DMS 273 treated with DMSO at 0.1 percent for 48 hours (cell line): Measurements from ENCODE around the gene OR56B1.
"Not testable (repeated sequence)": the region's sequence is repeated elsewhere in the genome, so short reads cannot be mapped to it uniquely, and the experiment has no call there.

Source experiments
- DNase-seq: peaks from one replicate; lab custom pipeline; 2025; lab: John Stamatoyannopoulos, UW

Gene OR56B1, protein sequence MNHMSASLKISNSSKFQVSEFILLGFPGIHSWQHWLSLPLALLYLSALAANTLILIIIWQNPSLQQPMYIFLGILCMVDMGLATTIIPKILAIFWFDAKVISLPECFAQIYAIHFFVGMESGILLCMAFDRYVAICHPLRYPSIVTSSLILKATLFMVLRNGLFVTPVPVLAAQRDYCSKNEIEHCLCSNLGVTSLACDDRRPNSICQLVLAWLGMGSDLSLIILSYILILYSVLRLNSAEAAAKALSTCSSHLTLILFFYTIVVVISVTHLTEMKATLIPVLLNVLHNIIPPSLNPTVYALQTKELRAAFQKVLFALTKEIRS

GRCh38 chr11:5736396-5736795 is at the start of gene OR56B1:
Gene OR56B1 (plus strand): TSS chr11:5736448. CDS start chr11:5736517, 69 bp downstream.
- no peak for DNase-seq

DNA sequence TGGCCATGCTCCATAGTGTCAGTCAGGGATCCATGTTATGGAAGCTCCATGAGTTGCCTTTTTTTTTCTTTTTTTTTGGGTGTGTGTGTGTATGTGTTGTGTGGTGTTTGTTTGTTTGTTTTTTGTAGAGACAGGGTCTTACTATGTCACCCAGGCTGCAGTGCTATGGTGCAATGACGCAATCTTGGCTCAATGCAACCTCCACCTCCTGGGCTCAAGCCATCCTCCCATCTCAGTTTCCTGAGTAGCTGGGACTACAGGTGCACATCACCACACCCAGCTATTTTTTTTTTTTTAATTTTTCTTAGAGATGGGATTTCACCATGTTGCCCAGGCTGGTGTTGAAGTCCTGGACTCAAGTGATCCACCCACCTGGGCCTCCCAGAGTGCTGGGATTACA is 47.8 kb upstream of the OR56B1 start:
- DNase-seq = no peak

DNA sequence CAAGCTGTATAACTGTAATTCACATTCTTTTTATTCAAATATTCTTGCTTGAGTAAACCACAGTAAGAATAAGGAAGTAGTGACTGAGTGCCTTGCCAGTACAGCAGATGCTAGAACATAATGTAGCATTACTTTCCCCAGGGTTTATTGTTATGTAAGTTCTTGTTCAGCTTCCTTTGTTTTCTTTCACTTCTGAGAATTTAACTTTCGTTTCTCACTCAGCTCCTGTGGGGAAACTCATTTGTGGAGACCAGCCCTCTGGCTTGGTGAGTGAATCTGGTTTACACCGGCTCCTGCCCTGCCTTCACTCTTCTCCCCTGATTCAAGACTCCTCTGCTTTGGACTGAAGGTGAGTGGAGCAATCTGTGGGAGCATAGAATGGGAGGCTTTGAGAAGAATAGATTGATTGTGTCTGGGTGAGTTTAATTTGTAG is 46.7 kb upstream of the OR56B1 start, which contains the start of gene TRIM22:
Gene TRIM22 (plus strand): TSS at position 240 of the 433 bp plus-strand sequence. CDS start 6,443 bp downstream, outside the sequence.
- DNase-seq = no peak

DNA sequence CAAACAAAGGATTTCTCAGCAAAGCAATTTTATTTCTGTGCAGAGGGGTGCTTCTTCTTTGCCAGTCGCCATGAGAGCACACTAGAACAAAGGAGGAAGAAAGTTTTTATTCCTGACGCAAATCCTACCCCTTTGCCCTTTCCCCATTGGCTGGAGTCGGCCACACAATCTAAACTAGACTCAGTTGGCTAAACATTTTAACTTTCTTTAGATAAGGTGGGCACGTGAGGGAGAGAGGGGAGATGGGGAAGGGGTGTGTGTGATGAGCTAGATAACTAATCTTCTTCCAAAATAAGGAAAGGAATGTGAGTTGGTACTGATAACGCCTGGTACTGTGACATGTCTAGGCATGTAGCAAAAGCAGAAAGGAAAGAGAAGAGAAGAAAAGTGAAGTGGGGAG is 46.0 kb upstream of the OR56B1 start:
- DNase-seq = no peak

- DNase-seq = no peak
Measured at GRCh38 chr11:5690736-5691135, 45.5 kb upstream of the OR56B1 start.

GRCh38 chr11:5691238-5691963 is 44.8 kb upstream of the OR56B1 start:
- DNase-seq = not testable (repeated sequence)

GRCh38 chr11:5691964-5692361 is 44.3 kb upstream of the OR56B1 start:
- DNase-seq = no peak

DNA sequence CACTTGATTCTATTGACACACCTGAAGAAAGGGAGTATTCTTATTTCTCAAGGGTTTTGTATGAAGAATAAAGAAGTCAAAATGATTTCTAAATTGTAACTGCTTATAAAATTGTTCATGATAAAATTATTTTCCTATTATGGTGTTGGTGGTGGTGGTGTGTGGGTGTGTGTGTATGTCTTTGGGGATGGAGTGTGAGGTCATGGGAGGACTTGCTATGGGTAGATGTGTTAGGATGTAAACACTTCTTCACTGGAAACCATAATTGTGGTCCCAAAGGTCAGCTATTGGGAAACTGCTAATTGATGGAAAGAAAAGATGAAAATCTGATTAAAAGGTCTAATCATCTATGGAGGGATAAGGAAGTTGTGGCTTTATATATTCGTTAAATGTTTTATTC is 41.6 kb upstream of the OR56B1 start:
- no peak for DNase-seq

GRCh38 chr11:5695580-5695979 is 40.7 kb upstream of the OR56B1 start:
- DNase-seq = no peak

GRCh38 chr11:5696210-5696609 is 40.0 kb upstream of the OR56B1 start:
- no peak for DNase-seq

DNA sequence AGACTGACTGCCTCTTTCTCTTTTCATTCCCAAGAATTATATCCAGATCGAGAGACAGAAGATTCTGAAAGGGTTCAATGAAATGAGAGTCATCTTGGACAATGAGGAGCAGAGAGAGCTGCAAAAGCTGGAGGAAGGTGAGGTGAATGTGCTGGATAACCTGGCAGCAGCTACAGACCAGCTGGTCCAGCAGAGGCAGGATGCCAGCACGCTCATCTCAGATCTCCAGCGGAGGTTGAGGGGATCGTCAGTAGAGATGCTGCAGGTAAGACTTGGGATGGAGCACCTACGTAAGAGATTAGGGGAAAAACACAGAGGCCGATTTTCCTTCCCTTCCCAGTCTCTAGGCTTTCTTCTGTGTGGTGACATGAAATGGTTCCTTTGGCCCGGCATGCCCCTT is 38.0 kb upstream of the OR56B1 start:
- no peak for DNase-seq

DNA sequence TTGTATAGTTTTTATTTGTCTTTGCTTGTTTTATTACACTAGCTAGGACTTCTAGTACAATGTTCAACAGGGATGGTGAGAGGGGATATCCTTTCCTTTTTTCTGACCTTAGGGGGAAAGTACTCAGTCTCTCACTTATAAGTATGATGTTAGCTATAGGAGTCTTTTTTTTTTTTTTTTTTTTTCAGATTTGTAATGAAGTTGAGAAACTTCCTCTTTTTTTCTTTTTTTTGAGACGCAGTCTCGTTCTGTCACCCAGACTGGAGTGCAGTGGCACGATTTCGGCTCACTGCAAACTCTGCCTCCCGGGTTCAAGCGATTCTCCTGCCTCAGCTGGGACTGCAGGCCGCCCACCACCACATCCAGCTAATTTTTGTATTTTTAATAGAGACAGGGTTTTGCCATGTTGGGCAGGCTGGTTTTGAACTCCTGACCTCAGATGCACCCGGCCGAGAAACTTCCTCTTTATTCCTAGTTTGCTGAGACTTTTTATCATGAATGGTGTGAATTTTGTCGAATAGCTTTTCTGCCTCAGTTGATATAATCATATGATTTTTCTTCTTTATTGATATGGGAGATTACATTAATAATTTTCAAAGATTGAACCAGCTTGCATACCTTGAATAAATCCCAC is 35.7 kb upstream of the OR56B1 start:
- DNase-seq = no peak

- DNase-seq = no peak
Measured at GRCh38 chr11:5701055-5701577, 35.1 kb upstream of the OR56B1 start.

- DNase-seq = no peak
Measured at GRCh38 chr11:5703741-5704536, 32.3 kb upstream of the OR56B1 start.

DNA sequence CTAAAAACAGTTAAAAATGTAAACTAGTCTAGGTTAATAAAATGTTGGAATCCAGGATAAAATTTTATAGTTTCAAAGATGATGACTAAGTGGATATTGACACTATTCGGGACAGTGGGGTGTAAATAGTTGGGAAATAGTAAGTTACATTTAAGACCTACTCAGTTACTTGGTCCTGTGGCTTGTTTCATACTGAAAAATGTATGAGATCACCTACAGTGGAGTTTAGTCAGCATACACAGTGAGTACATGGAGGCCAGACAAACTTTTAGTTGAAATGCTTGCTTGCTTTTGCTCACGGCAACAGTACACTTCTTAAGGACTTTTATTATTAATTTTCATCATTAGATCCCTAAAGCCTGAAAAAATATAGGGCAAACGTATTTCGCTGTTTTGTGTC is 30.6 kb upstream of the OR56B1 start:
- DNase-seq = no peak

- DNase-seq = no peak
Measured at GRCh38 chr11:5712507-5712906, 23.7 kb upstream of the OR56B1 start.

DNA sequence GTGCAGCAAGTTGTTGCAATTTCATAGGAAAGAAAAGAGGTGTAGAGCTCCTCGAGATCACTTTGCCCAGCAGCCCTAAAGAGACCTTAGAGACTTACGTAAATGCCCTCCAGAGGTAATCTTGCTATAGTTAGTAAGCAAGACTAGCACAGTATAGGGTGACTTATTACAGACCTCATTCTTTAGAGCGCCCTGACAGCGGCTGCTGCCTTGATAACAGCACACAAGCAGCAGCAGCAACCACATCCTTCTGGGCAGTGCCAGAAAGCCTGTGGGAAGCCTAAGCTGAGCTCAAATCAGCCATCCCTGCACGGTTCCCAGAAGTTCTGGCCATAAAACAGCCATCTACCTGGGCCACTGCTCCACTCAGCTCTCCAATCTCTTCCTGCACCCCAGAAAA is 22.6 kb upstream of the OR56B1 start:
- no peak for DNase-seq

DNA sequence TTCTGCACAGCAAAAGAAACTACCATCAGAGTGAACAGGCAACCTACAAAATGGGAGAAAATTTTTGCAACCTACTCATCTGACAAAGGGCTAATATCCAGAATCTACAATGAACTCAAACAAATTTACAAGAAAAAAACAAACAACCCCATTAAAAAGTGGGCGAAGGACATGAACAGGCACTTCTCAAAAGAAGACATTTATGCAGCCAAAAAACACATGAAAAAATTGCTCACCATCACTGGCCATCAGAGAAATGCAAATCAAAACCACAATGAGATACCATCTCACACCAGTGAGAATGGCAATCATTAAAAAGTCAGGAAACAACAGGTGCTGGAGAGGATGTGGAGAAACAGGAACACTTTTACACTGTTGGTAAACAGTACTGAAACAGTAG is 19.7 kb upstream of the OR56B1 start:
- not testable (repeated sequence) for DNase-seq

DNA sequence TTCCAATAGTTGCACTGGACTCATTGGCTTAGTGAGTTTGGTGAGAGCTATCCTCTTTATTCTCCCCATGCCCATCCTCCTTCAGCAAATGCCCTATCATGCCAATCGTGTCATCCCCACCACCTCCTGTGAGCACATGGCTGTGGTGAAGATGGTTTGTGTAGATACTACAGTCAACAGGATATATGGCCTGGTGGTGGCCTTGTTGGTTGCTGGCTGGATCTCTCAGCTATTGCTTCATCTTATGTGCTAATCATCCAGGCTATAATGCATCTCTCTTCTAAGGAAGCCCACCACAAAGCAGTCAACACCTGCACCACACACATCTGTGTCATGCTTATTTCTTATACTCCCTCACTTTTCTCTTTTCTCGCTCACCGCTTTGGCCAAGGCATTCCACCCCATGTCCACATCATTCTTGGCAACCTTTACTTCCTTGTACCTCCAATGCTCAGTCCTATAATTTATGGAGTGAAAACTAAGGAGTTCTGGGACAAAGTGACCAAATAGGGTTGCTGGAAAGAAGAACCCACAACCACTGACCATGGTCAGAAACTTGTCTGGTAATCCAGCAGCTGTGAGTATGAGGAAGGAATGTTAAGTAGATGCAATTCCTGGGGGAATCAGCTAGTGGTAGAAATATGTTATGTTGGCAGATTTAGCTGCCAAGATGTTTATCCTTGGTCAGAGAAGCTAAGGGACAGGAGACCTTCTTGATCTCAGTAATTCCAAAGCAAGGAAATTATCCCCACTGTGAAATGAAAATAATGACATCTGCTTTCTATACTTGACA is 16.3 kb upstream of the OR56B1 start:
- DNase-seq = no peak

- DNase-seq = no peak
Measured at GRCh38 chr11:5722622-5723021, 13.6 kb upstream of the OR56B1 start.

- DNase-seq = no peak
Measured at GRCh38 chr11:5726351-5726750, 9.9 kb upstream of the OR56B1 start.
